ENCODE results near the gene C16orf78. TPM values are rescaled to one million over a fixed set of nuclear protein-coding genes. Genes with fewer than 3 reads are reported as not detected.

The C16orf78 gene
- total RNA-seq, 4 donors from 2014 or later = not detected

DNA sequence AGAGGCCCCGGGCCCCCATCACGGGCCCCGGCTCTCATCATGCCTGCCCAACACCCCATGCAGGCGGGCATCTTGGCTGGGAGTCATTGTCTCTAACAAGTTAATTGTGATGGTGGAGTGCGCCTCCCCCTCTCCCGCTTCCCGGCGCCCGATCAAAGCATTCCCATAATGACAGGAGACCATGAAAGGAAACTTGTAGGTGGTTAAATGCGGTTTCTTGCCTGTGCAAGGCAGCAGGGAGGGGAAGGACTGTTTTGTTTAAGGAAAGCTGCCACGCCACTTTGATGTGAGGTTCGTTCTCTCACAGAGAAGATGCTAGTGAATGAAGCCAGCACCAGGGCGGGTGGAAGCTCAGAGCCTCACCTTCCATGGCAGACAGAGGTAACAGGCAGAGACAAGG, 45.4 kb downstream of the C16orf78 start:
- no peaks in the 10 kb centered on the region for H3K4me1 ChIP-seq
- WGBS, 2 donors = 79 to 80% methylated on average over 12 to 13 of the region's 13 CpGs
- H3K27me3 ChIP-seq = no peaks in the 10 kb centered on the region
- no peak overlapping the region for H3K4me3 ChIP-seq (replicated peaks in 1 of 3)
- DNase-seq = no peak
- intact Hi-C loops (cut with DNase I) = loop anchor here (10.0 kb wide), 1 partner anchor 166 kb away; no protein-coding TSS in a partner anchor
- no peak overlapping the region for H3K27ac ChIP-seq
- H3K36me3 ChIP-seq = no peaks in the 10 kb centered on the region
- no peaks in the 10 kb centered on the region for H3K9me3 ChIP-seq
- no peak for TF ChIP-seq POLR2A (IDR thresholded peaks at IDR 0.05)
- TF ChIP-seq, protein P1, sequence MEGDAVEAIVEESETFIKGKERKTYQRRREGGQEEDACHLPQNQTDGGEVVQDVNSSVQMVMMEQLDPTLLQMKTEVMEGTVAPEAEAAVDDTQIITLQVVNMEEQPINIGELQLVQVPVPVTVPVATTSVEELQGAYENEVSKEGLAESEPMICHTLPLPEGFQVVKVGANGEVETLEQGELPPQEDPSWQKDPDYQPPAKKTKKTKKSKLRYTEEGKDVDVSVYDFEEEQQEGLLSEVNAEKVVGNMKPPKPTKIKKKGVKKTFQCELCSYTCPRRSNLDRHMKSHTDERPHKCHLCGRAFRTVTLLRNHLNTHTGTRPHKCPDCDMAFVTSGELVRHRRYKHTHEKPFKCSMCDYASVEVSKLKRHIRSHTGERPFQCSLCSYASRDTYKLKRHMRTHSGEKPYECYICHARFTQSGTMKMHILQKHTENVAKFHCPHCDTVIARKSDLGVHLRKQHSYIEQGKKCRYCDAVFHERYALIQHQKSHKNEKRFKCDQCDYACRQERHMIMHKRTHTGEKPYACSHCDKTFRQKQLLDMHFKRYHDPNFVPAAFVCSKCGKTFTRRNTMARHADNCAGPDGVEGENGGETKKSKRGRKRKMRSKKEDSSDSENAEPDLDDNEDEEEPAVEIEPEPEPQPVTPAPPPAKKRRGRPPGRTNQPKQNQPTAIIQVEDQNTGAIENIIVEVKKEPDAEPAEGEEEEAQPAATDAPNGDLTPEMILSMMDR (IDR thresholded peaks at IDR 0.05) = no peak

DNA sequence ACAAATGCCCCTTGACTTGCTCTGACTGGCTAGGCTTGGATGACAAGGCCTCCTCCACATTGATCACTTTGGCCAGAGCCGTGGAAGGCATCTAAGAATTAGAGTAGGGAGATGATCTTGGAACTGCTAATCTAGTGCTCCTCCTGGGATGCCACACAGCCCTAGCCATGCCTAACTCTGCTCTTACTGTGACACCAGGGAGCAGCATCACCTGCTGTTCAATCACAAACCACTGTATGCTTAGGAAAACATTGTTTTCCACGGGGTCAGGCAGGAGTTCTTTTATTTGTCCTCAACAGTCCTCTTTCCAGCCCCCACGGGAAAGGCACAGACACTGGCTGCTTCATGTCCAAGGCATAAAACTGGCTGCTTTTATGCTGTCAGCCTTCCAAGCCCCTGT, 46.3 kb downstream of the C16orf78 start:
- WGBS, 2 donors = 36 to 43% methylated on average over 3 of the region's 3 CpGs
- Histone ChIP-seq H3K4me3 (replicated peaks in 1 of 3) (no peak overlapping the region), H3K4me1 (no peaks in the 10 kb centered on the region), H3K36me3 (no peaks in the 10 kb centered on the region), H3K27ac (no peak overlapping the region), H3K27me3 (no peaks in the 10 kb centered on the region), H3K9me3 (no peaks in the 10 kb centered on the region)
- no peak for TF ChIP-seq POLR2A (IDR thresholded peaks at IDR 0.05)
- DNase-seq = no peak
- intact Hi-C loops (cut with DNase I) = loop anchor here (10.0 kb wide), 1 partner anchor 165 kb away; no protein-coding TSS in a partner anchor

DNA sequence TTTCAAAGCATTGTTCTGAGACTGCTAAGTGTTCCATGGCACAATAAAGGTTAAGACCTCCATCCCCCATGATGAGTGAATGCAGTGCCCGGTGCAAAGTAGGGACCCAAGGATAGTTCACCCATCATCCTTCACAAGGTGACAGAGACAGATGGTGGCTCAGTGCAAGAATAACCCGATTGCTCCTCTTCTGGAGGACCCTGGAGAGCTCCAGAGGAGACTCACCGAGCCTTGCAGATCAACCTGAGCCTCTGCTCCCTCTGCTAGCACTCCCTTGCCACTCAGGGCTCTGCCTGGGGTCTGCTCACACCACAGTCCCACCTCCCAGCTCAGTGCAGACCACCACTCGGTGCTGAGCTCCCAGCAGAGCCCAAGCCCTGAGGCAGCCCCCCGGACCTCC, 49.3 kb downstream of the C16orf78 start:
- intact Hi-C loops (cut with DNase I) = no loop called here
- Histone ChIP-seq H3K27ac (no peak overlapping the region), H3K9me3 (no peaks in the 10 kb centered on the region), H3K27me3 (no peaks in the 10 kb centered on the region), H3K4me3 (replicated peaks in 1 of 3) (no peak overlapping the region), H3K4me1 (no peaks in the 10 kb centered on the region), H3K36me3 (no peaks in the 10 kb centered on the region)
- no peak for TF ChIP-seq POLR2A (IDR thresholded peaks at IDR 0.05)
- TF ChIP-seq, protein P1 (IDR thresholded peaks at IDR 0.05) = no peak
- 53 to 57% methylated on average over 4 to 5 of the region's 5 CpGs for WGBS, 2 donors
- no peak for DNase-seq

DNA sequence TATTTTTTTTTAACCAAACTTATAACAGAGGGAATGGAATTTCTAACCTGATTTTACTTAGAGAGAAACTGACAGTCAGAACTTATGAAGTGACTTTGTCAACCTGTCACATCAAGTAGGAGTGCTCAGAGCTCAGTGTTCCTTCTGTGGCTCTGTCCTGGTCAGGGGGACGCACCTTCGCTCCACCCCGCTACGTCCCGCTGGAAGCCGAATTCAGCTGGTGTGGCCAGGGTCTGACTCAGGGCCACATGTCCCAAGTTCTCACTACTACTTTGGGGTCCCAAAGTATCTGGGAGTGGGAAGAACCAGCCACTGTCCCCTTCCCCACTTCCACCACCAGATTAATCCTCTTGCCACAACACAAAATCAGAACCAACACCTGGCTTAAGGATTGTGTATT, 51.4 kb downstream of the C16orf78 start:
- H3K9me3 ChIP-seq = no peaks in the 10 kb centered on the region
- H3K4me3 ChIP-seq (replicated peaks in 1 of 3) = no peak overlapping the region
- intact Hi-C loops (cut with DNase I) = no loop called here
- TF ChIP-seq, protein P1 (IDR thresholded peaks at IDR 0.05) = no peak
- no peak for TF ChIP-seq POLR2A (IDR thresholded peaks at IDR 0.05)
- 86 to 92% methylated on average over 6 of the region's 6 CpGs for WGBS, 2 donors
- H3K27ac ChIP-seq = no peak overlapping the region
- H3K36me3 ChIP-seq = no peaks in the 10 kb centered on the region
- H3K27me3 ChIP-seq = no peaks in the 10 kb centered on the region
- H3K4me1 ChIP-seq = no peaks in the 10 kb centered on the region
- DNase-seq = no peak

DNA sequence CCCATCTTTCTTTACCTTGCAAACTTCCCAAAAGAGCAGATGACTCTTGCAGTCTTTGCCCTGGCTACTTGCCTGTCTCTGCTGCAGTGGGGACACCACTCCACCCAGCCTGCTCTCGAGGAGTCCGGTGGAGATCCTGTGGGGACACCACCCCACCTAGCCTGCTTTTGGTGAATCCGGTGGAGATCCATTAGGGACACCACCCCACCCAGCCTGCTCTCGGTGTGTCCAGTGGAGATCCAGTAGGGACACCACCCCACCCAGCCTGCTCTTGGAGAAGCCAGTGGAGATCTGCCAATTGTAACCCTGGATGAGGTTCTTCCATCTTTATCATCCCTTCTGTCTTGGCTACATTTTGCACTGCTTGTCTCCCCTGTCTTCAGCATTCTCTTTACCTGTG, 54.2 kb downstream of the C16orf78 start:
- H3K27ac ChIP-seq = no peak overlapping the region
- H3K4me3 ChIP-seq (replicated peaks in 1 of 3) = no peak overlapping the region
- 85 to 88% methylated on average over 4 of the region's 4 CpGs for WGBS, 2 donors
- TF ChIP-seq, protein P1 (IDR thresholded peaks at IDR 0.05) = no peak
- TF ChIP-seq POLR2A (IDR thresholded peaks at IDR 0.05) = no peak
- no peaks in the 10 kb centered on the region for H3K4me1 ChIP-seq
- no peaks in the 10 kb centered on the region for H3K9me3 ChIP-seq
- no peak for DNase-seq
- intact Hi-C loops (cut with DNase I) = no loop called here
- no peaks in the 10 kb centered on the region for H3K36me3 ChIP-seq
- no peaks in the 10 kb centered on the region for H3K27me3 ChIP-seq

DNA sequence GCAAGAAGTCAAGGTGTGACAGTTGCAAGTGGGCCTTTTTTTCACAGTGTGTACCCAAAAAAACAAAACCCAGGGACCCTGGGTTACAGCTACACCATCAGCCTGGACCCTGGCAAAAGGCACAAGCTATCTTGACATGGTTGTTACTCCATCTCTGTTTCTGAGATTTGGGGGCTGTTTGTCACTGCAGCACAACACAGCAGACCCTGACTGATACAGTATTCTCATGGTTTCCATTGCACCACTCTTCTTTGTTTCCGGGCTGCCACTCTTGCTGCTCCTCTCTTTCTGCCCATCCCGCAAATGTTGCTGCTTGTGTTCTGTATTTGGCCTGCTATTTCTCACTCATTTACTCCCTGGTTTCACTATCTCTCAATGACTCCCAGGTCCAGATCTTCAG, 55.2 kb downstream of the C16orf78 start:
- H3K27ac ChIP-seq = no peak overlapping the region
- H3K27me3 ChIP-seq = no peaks in the 10 kb centered on the region
- DNase-seq = no peak
- WGBS, 2 donors = 92 to 94% methylated on average over 2 of the region's 2 CpGs
- H3K4me1 ChIP-seq = no peaks in the 10 kb centered on the region
- no peaks in the 10 kb centered on the region for H3K36me3 ChIP-seq
- TF ChIP-seq, protein P1 (IDR thresholded peaks at IDR 0.05) = no peak
- no peak for TF ChIP-seq POLR2A (IDR thresholded peaks at IDR 0.05)
- intact Hi-C loops (cut with DNase I) = no loop called here
- H3K4me3 ChIP-seq (replicated peaks in 1 of 3) = no peak overlapping the region
- no peaks in the 10 kb centered on the region for H3K9me3 ChIP-seq
